ENCODE results near the gene ME3. TPM values are rescaled to one million over a fixed set of nuclear protein-coding genes. Genes with fewer than 3 reads are reported as not detected.

Gene ME3
- total RNA-seq, 3 donors from 2014 or later = 5.3 to 10.3 (median 8.3) TPM

DNA sequence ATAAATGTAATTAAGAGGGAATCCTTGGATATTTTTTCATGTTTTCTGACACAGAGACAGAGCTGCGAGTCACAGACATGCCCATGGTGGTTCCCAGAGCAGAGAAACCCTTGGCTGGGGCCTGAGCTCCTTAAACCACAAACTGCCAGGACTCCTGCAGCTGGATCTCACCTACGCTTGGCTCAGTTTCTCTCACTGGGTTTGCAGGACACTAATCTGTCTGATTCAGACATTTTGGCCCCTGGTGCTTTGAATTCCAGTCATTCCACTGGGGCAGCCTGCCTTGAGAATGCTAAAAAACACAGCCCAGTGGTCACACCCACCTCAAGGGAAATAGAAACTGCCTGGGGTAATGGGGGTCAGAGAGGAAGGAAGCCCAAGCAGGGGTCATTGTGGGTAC is 175.1 kb downstream of the ME3 start:
- ATAC-seq = no peak

GRCh38 chr11:86495351-86495750 is 177.1 kb downstream of the ME3 start:
- H3K36me3 Mint-ChIP-seq (ENCODE audit: insufficient read depth) = no peaks in the 10 kb centered on the region
- no peaks in the 10 kb centered on the region for H3K4me1 Mint-ChIP-seq (ENCODE audit: low read depth)
- H3K9me3 Mint-ChIP-seq = no peaks in the 10 kb centered on the region
- DNase-seq = no peak
- ATAC-seq = no peak
- peaks cover 2% of the 10 kb centered on the region for H3K27me3 Mint-ChIP-seq (ENCODE audit: low read depth)
- H3K4me3 Mint-ChIP-seq = no peak overlapping the region

More for the DNA sequence above, 175.1 kb downstream of the ME3 start:
- no peaks in the 10 kb centered on the region for H3K4me1 Mint-ChIP-seq (ENCODE audit: low read depth)
- no peaks in the 10 kb centered on the region for H3K9me3 Mint-ChIP-seq
- no peak overlapping the region for H3K4me3 Mint-ChIP-seq
- no peak for DNase-seq
- H3K36me3 Mint-ChIP-seq (ENCODE audit: insufficient read depth) = no peaks in the 10 kb centered on the region
- peaks cover 2% of the 10 kb centered on the region for H3K27me3 Mint-ChIP-seq (ENCODE audit: low read depth)

DNA sequence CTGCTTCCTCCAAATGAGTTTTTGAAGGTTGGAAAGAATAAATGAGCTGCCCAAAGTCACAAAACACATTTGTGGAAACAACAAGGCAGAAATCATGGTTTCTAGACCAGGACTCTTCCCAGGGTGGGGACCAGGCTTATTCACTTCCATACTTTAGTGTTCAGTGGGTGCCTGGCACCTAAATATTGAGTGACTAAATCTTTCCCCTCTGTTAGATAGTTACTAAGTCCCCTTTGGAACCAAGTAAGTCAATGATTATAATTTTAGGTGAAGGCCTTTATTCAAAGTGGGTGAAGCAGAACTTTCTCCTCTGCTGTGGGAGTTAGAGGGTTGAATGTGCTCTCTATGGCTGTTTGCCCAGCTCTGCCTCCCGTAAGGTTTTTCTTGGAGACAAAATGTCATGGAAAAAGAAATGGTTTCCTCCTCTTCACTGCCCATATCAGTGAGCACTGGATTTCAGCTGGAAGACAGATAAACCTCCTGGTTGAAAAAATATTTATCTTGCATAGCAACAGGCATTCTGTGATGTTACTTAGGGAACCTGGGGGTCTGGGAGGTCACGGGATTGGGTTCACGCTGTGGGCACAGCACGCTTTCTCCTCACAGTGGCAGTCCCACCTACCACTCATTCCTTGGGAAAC is 179.9 kb downstream of the ME3 start:
- H3K9me3 Mint-ChIP-seq = no peaks in the 10 kb centered on the region
- H3K36me3 Mint-ChIP-seq (ENCODE audit: insufficient read depth) = no peaks in the 10 kb centered on the region

DNA sequence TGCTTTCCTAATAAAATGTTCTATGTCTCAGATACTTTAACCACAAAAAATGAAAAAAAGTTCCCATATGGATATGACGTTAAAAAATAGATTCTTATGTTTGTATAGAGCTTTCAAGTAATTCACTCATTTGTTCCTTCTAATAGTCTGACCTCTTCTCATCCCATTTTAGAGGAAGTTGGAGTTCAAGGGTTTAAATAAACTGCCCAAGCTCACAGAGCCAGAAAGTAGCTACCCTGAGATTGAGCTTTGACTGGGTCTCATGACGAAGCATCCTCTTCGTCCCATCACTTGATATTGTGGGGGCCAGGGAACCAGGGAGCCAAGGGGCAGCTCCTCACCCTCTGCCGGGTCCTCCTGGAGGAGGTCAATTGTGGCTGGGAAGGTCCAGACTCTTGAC is 181.4 kb downstream of the ME3 start:
- H3K27me3 Mint-ChIP-seq (ENCODE audit: low read depth) = no peaks in the 10 kb centered on the region
- no peak for DNase-seq

More for the DNA sequence above, 179.9 kb downstream of the ME3 start:
- ATAC-seq (no peak), DNase-seq (no peak)
- H3K4me3 Mint-ChIP-seq = no peak overlapping the region
- no peaks in the 10 kb centered on the region for H3K4me1 Mint-ChIP-seq (ENCODE audit: low read depth)
- no peaks in the 10 kb centered on the region for H3K27me3 Mint-ChIP-seq (ENCODE audit: low read depth)

GRCh38 chr11:86490582-86490981 is 181.8 kb downstream of the ME3 start:
- Mint-ChIP-seq H3K9me3 (no peaks in the 10 kb centered on the region), H3K36me3 (ENCODE audit: insufficient read depth) (no peaks in the 10 kb centered on the region), H3K4me3 (no peak overlapping the region), H3K27me3 (ENCODE audit: low read depth) (no peaks in the 10 kb centered on the region), H3K4me1 (ENCODE audit: low read depth) (peaks cover 6% of the 10 kb centered on the region)
- no peak for ATAC-seq
- no peak for DNase-seq

More for the DNA sequence above, 181.4 kb downstream of the ME3 start:
- H3K4me1 Mint-ChIP-seq (ENCODE audit: low read depth) = peaks cover 5% of the 10 kb centered on the region
- H3K4me3 Mint-ChIP-seq = no peak overlapping the region
- no peaks in the 10 kb centered on the region for H3K36me3 Mint-ChIP-seq (ENCODE audit: insufficient read depth)
- no peaks in the 10 kb centered on the region for H3K9me3 Mint-ChIP-seq
- no peak for ATAC-seq

- DNase-seq (no peak), ATAC-seq (no peak)
- H3K36me3 Mint-ChIP-seq (ENCODE audit: insufficient read depth) = no peaks in the 10 kb centered on the region
Observed at GRCh38 chr11:86489442-86489841, 183.0 kb downstream of the ME3 start.

DNA sequence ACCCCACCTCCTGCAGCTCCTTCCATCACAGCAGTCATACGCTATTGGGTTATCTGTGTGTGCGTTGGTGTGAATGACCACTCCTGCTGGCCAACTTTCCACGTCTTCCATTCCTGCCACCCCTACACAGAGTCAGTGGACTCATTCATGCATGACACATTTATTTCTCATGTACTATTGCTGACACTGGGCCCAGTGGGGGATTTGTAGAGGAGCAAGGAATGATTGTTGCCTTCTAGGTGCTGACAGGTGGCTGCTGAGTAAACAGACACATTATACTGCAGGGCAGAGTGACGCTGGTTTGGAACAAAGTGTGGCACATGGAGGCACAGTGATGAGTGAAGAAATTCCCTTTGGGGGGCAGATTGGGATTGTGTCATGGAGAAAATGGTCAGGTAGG is 183.9 kb downstream of the ME3 start:
- H3K9me3 Mint-ChIP-seq = no peaks in the 10 kb centered on the region
- no peaks in the 10 kb centered on the region for H3K27me3 Mint-ChIP-seq (ENCODE audit: low read depth)
- no peak for DNase-seq
- no peak for ATAC-seq
- no peak overlapping the region for H3K4me3 Mint-ChIP-seq
- H3K36me3 Mint-ChIP-seq (ENCODE audit: insufficient read depth) = no peaks in the 10 kb centered on the region
- H3K4me1 Mint-ChIP-seq (ENCODE audit: low read depth) = peaks cover 6% of the 10 kb centered on the region

More at GRCh38 chr11:86489442-86489841, 183.0 kb downstream of the ME3 start:
- Mint-ChIP-seq H3K4me1 (ENCODE audit: low read depth) (peaks cover 6% of the 10 kb centered on the region), H3K4me3 (no peak overlapping the region), H3K9me3 (no peaks in the 10 kb centered on the region), H3K27me3 (ENCODE audit: low read depth) (no peaks in the 10 kb centered on the region)

DNA sequence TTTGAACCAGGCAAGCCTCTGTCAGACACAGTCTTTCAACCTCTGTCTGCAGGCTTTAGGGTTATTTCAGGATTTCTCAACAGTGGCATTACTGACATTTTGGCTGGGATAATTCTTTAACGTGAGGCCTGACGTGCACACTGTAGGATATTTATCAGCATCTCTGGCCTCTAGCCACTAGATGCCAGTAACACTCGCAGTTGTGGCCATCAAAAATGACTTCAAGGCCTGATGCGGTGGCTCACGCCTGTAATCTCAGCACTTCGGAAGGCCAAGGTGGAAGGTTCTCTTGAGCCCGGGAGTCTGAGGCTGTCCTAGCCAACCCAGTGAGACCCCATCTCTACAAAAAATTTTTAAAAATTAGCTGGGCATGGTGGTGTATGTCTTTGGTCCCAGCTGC is 184.7 kb downstream of the ME3 start:
- no peaks in the 10 kb centered on the region for H3K9me3 Mint-ChIP-seq
- no peaks in the 10 kb centered on the region for H3K36me3 Mint-ChIP-seq (ENCODE audit: insufficient read depth)
- DNase-seq (no peak), ATAC-seq (no peak)
- no peak overlapping the region for H3K4me3 Mint-ChIP-seq
- peaks cover 6% of the 10 kb centered on the region for H3K4me1 Mint-ChIP-seq (ENCODE audit: low read depth)
- no peaks in the 10 kb centered on the region for H3K27me3 Mint-ChIP-seq (ENCODE audit: low read depth)

- H3K4me3 Mint-ChIP-seq = no peak overlapping the region
- DNase-seq = no peak
Observed at GRCh38 chr11:86486261-86487030, 186.0 kb downstream of the ME3 start.

GRCh38 chr11:86484795-86485166 is 187.6 kb downstream of the ME3 start:
- no peaks in the 10 kb centered on the region for H3K27me3 Mint-ChIP-seq (ENCODE audit: low read depth)
- no peaks in the 10 kb centered on the region for H3K9me3 Mint-ChIP-seq
- H3K4me1 Mint-ChIP-seq (ENCODE audit: low read depth) = peaks cover 6% of the 10 kb centered on the region
- ATAC-seq (no peak), DNase-seq (no peak)
- no peaks in the 10 kb centered on the region for H3K36me3 Mint-ChIP-seq (ENCODE audit: insufficient read depth)
- H3K4me3 Mint-ChIP-seq = no peak overlapping the region

More at GRCh38 chr11:86486261-86487030, 186.0 kb downstream of the ME3 start:
- Mint-ChIP-seq H3K9me3 (no peaks in the 10 kb centered on the region), H3K4me1 (ENCODE audit: low read depth) (peaks cover 6% of the 10 kb centered on the region), H3K27me3 (ENCODE audit: low read depth) (no peaks in the 10 kb centered on the region), H3K36me3 (ENCODE audit: insufficient read depth) (no peaks in the 10 kb centered on the region)
- ATAC-seq = no peak

GRCh38 chr11:86483940-86484794 is 188.2 kb downstream of the ME3 start:
- H3K27me3 Mint-ChIP-seq (ENCODE audit: low read depth) = no peaks in the 10 kb centered on the region
- DNase-seq (no peak), ATAC-seq (no peak)
- H3K9me3 Mint-ChIP-seq = no peaks in the 10 kb centered on the region
- no peaks in the 10 kb centered on the region for H3K36me3 Mint-ChIP-seq (ENCODE audit: insufficient read depth)
- peaks cover 6% of the 10 kb centered on the region for H3K4me1 Mint-ChIP-seq (ENCODE audit: low read depth)
- H3K4me3 Mint-ChIP-seq = no peak overlapping the region

- no peaks in the 10 kb centered on the region for H3K36me3 Mint-ChIP-seq (ENCODE audit: insufficient read depth)
- DNase-seq (no peak), ATAC-seq (no peak)
- H3K4me1 Mint-ChIP-seq (ENCODE audit: low read depth) = peaks cover 6% of the 10 kb centered on the region
- H3K4me3 Mint-ChIP-seq = no peak overlapping the region
- H3K27me3 Mint-ChIP-seq (ENCODE audit: low read depth) = no peaks in the 10 kb centered on the region
- H3K9me3 Mint-ChIP-seq = no peaks in the 10 kb centered on the region
Observed at GRCh38 chr11:86483610-86483939, 188.8 kb downstream of the ME3 start.

DNA sequence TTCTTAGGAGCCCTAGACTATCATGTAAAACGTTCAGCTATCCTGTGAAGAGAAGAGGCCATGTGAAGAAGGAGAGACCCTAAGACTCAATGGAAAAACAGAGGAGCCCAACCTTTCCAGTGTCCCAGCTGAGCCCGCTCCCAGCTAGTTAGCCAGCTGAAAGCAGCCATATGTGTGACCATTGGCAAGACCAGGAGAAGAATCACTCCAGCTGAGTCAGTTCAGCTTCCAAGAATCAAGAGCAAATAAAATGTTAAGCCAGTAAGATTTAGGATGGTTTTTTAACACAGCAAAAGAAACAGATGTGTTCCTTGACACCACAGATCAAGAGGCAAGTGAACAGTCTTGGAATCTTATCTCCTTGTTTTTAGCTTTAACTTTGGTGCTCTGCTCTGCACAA is 189.7 kb downstream of the ME3 start:
- Mint-ChIP-seq H3K4me3 (no peak overlapping the region), H3K36me3 (ENCODE audit: insufficient read depth) (no peaks in the 10 kb centered on the region)
- no peak for ATAC-seq

GRCh38 chr11:86481399-86481798 is 191.0 kb downstream of the ME3 start:
- no peak overlapping the region for H3K4me3 Mint-ChIP-seq
- no peaks in the 10 kb centered on the region for H3K27me3 Mint-ChIP-seq (ENCODE audit: low read depth)
- no peaks in the 10 kb centered on the region for H3K9me3 Mint-ChIP-seq
- ATAC-seq (no peak), DNase-seq (no peak)
- H3K36me3 Mint-ChIP-seq (ENCODE audit: insufficient read depth) = no peaks in the 10 kb centered on the region
- peaks cover 3% of the 10 kb centered on the region for H3K4me1 Mint-ChIP-seq (ENCODE audit: low read depth)

More for the DNA sequence above, 189.7 kb downstream of the ME3 start:
- peaks cover 6% of the 10 kb centered on the region for H3K4me1 Mint-ChIP-seq (ENCODE audit: low read depth)
- H3K27me3 Mint-ChIP-seq (ENCODE audit: low read depth) = no peaks in the 10 kb centered on the region
- no peak for DNase-seq
- H3K9me3 Mint-ChIP-seq = no peaks in the 10 kb centered on the region
